ENCODE results near the gene NKG7. TPM values are rescaled to one million over a fixed set of nuclear protein-coding genes. Genes with fewer than 3 reads are reported as not detected.
A peak's percentile ranks its signal among the peaks of the same experiment; 100 is the strongest.
"Not testable (repeated sequence)": the region's sequence is repeated elsewhere in the genome, so short reads cannot be mapped to it uniquely, and the experiment has no call there.

The NKG7 gene
- total and polyA plus RNA-seq, 8 donors, result 0.56 to 2.1 (median 1.0) TPM; not detected in 2

GRCh38 chr19:51417810-51418157 is 45.3 kb upstream of the NKG7 start:
- 56 to 57% methylated on average over 2 to 3 of the region's 3 CpGs for WGBS, 2 donors
- Histone ChIP-seq H3K4me1 (no peaks in the 10 kb centered on the region), H3K9me3 (no peaks in the 10 kb centered on the region), H3K36me3 (no peaks in the 10 kb centered on the region), H3K4me3 (no peak overlapping the region), H3K27ac (peak overlapping the region in 1 of 4 donors; percentile 11), H3K27me3 (peaks cover 0 to 4% (median 0%) of the 10 kb centered on the region in 4 donors)
- intact Hi-C loops (cut with DNase I), result no loop called here
- DNase-seq (no peak), FAIRE-seq (no peak), ATAC-seq (peak in 1 of 4 donors; percentile 17)
- TF ChIP-seq, protein P1, sequence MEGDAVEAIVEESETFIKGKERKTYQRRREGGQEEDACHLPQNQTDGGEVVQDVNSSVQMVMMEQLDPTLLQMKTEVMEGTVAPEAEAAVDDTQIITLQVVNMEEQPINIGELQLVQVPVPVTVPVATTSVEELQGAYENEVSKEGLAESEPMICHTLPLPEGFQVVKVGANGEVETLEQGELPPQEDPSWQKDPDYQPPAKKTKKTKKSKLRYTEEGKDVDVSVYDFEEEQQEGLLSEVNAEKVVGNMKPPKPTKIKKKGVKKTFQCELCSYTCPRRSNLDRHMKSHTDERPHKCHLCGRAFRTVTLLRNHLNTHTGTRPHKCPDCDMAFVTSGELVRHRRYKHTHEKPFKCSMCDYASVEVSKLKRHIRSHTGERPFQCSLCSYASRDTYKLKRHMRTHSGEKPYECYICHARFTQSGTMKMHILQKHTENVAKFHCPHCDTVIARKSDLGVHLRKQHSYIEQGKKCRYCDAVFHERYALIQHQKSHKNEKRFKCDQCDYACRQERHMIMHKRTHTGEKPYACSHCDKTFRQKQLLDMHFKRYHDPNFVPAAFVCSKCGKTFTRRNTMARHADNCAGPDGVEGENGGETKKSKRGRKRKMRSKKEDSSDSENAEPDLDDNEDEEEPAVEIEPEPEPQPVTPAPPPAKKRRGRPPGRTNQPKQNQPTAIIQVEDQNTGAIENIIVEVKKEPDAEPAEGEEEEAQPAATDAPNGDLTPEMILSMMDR (IDR thresholded peaks at IDR 0.05), result no peak

DNA sequence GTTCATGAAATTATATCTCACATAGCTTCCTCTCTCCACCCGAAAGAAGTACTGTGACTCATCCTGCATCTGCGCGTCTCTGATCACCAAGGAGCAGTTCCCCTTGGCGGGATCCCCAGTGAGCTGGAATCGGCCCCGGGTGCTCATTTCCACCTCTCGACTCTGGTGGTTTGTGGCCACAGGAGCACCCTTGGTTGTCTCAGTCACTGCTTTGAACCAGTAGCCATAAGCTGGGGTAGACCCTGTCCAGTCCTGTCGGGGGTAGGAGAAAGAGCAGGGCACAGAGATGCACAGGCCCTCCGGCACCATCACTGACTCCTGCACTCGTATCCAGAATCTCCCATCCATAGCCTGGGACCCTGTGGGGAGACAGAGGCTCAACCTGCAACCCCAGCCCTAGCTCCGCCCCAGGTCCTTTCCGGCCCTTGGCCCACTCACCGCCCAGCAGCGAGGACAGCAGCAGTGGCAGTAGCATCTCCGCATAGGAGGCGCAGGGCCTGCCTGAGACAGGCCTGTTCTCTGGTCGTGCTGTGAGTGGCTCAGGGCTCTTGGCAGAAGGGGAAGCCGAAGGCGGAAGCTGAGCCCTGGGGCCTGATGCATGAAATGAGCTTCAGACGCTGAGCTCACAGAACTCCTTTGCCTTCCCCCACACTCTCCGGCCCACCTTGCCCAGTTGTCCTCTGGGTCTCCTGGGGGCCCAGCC is 44.8 kb upstream of the NKG7 start, which contains the start of gene SIGLEC10:
Gene SIGLEC10, minus strand, starts transcription at position 536 of the 703 bp plus-strand sequence. Its CDS starts 61 bp downstream, at position 475.
- Histone ChIP-seq H3K27me3 (peaks cover 0 to 4% (median 0%) of the 10 kb centered on the region in 4 donors), H3K9me3 (no peaks in the 10 kb centered on the region), H3K36me3 (no peaks in the 10 kb centered on the region), H3K27ac (peak within 1 kb of the TSS in 1 of 4 donors; percentile 11), H3K4me1 (no peaks in the 10 kb centered on the region), H3K4me3 (no peak within 1 kb of the TSS)
- DNase-seq, result no peak
- TF ChIP-seq, protein P1 (IDR thresholded peaks at IDR 0.05), result no peak
- FAIRE-seq, result no peak
- ATAC-seq, result peak in 2 of 4 donors; percentile 62 to 67
- intact Hi-C loops (cut with DNase I), result no loop called here
- 51 to 58% methylated on average over 21 of the region's 21 CpGs for WGBS, 2 donors

- ATAC-seq, H3K27ac ChIP-seq, DNase-seq: not testable (repeated sequence)
Measured at GRCh38 chr19:51416422-51416821, 44.0 kb upstream of the NKG7 start.

GRCh38 chr19:51415187-51415586 is 42.7 kb upstream of the NKG7 start:
- DNase-seq (no peak), FAIRE-seq (no peak), ATAC-seq (no peak)
- H3K36me3 ChIP-seq, result no peaks in the 10 kb centered on the region
- no peak overlapping the region for H3K4me3 ChIP-seq
- intact Hi-C loops (cut with DNase I), result no loop called here
- no peak overlapping the region for H3K27ac ChIP-seq
- WGBS, 2 donors, result 62 to 78% methylated on average over 12 of the region's 12 CpGs
- TF ChIP-seq, protein P1 (IDR thresholded peaks at IDR 0.05), result no peak
- no peaks in the 10 kb centered on the region for H3K9me3 ChIP-seq
- no peaks in the 10 kb centered on the region for H3K27me3 ChIP-seq
- H3K4me1 ChIP-seq, result no peaks in the 10 kb centered on the region

More at GRCh38 chr19:51416422-51416821, 44.0 kb upstream of the NKG7 start:
- H3K27me3 ChIP-seq; H3K4me3 ChIP-seq; H3K9me3 ChIP-seq; intact Hi-C loops (cut with DNase I); H3K36me3 ChIP-seq; FAIRE-seq; H3K4me1 ChIP-seq: not testable (repeated sequence)
- 48 to 54% methylated on average over 9 to 15 of the region's 15 CpGs for WGBS, 2 donors

DNA sequence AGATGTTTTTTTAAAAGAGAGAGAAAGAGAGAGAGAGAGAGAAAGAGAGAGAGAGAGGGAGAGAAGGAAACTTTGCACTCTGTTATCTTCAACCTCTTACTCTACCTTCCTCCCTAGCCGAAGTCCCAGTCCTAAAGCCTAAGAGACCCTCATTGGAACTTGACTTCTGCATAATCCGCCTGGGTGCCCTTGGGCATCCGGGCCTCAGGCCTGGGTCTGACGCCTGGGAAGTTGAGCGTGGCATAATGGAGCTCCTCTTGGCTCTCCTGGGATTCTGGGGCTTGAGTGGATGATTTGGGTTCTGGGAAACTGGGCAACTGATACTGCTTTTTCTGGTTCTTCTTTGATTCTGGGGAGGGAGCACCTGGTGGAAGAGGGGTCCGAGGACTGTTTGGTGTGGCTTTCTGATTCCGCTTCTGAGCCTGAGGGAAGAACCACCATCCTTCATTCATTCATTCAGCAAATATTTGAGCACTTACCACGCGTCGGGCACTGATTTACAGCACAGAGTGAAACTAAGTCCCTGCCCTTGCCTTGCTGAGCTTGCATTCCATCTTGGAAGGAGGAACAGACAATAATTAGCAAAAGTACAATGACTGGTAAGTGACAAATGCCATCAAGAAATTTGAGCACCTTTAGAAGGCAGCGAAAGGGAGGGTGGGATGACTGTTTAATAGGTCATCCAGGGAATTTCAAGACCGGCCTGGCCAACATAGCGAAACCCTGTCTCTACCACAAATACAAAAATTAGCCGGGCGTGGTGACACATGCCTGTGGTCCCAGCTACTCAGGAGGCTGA is 38.7 kb upstream of the NKG7 start:
- TF ChIP-seq, protein P1 (IDR thresholded peaks at IDR 0.05), result no peak
- Histone ChIP-seq H3K27ac (no peak overlapping the region), H3K9me3 (no peaks in the 10 kb centered on the region), H3K27me3 (no peaks in the 10 kb centered on the region), H3K36me3 (no peaks in the 10 kb centered on the region), H3K4me3 (no peak overlapping the region), H3K4me1 (no peaks in the 10 kb centered on the region)
- intact Hi-C loops (cut with DNase I), result no loop called here
- no peak for ATAC-seq
- FAIRE-seq, result no peak
- WGBS, 2 donors, result 70 to 81% methylated on average over 15 of the region's 15 CpGs
- no peak for DNase-seq
